Body of pancreas (tissue), 4 donors: ENCODE results near the gene KIAA1191. TPM values are rescaled to one million over a fixed set of nuclear protein-coding genes. Genes with fewer than 3 reads are reported as not detected.

Experiments
- ATAC-seq: fragments of 150-250 bp; one replicate; pipeline ENCODE4 v1.9.1; 2016
- DNase-seq, 4 donors: peaks; one replicate each; pipeline ENCODE4 v3.0.0-alpha.2; 2019
- H3K27ac ChIP-seq, 4 donors: fragments of 200-600 bp; sonication (generic); 1 replicate in 3 of 4; 2 replicates in 1 of 4; pipeline versions ENCODE4 v1.5.1 to v1.6.1; 2016 to 2019; ENCODE audit warnings: mild to moderate bottlenecking in 1 of 4, mixed read lengths in 1 of 4, moderate library complexity in 1 of 4
- H3K27me3 ChIP-seq, 2 donors: fragments of 200-600 bp; sonication (generic); one replicate each; pipeline ENCODE4 v1.6.0; 2016; ENCODE audit warnings: mild to moderate bottlenecking in 1 of 2
- H3K36me3 ChIP-seq, 2 donors: fragments of 200-600 bp; sonication (generic); replicated peaks in 1 of 2; 2 replicates each; pipeline ENCODE4 v1.5.1; 2016; ENCODE audit warnings: low read depth in 2 of 2; ENCODE audit not compliant: insufficient read depth in 1 of 2
- H3K4me1 ChIP-seq: fragments of 200-600 bp; sonication (generic); one replicate; pipeline ENCODE4 v1.6.0; 2016
- H3K4me3 ChIP-seq, 2 donors: fragments of 200-600 bp; sonication (generic); 1 replicate in 1 of 2; 2 replicates in 1 of 2; pipeline ENCODE4 v1.5.1; 2016 to 2019
- H3K9me3 ChIP-seq, 3 donors: fragments of 200-600 bp; sonication (generic); 1 replicate in 2 of 3; 2 replicates in 1 of 3; pipeline ENCODE4 v1.5.1; 2016
- POLR2A ChIP-seq, 3 donors: fragments of 450-650 bp; IDR thresholded peaks; one replicate each; pipeline ENCODE4 v1.6.1; 2016; ENCODE audit warnings: antibody characterized with exemption in 3 of 3, mild to moderate bottlenecking in 2 of 3
- WGBS, 2 donors: methylation state at CpG; one replicate each; pipeline ENCODE4 v1.1.5; 2017; 5-methylcytosine and 5-hydroxymethylcytosine counted together
- intact Hi-C: fragments of 100-400 bp; cut with DNase I; formaldehyde crosslinking; loops from one replicate; pipeline ENCODE4 v1.15.1; 2023
- total RNA-seq, 2 donors: library from RNA; depleted of rRNA; stranded (reverse); fragments of >200 nt; gene quantifications; one replicate each; pipeline ENCODE4 v1.1.0, GENCODE V29; 2016
- TF ChIP-seq, protein P1 (sequence below), 7 experiments: fragments of 450-650 bp in 4 of 7; fragments of 200-600 bp in 3 of 7; sonication (generic) in 3 of 7; IDR thresholded peaks; one replicate each; pipeline ENCODE4 v1.5.1; 2016 to 2019; ENCODE audit warnings: antibody characterized with exemption in 7 of 7

The KIAA1191 gene
- total RNA-seq, 2 donors from 2014 or later: 56.0 to 110 TPM

DNA sequence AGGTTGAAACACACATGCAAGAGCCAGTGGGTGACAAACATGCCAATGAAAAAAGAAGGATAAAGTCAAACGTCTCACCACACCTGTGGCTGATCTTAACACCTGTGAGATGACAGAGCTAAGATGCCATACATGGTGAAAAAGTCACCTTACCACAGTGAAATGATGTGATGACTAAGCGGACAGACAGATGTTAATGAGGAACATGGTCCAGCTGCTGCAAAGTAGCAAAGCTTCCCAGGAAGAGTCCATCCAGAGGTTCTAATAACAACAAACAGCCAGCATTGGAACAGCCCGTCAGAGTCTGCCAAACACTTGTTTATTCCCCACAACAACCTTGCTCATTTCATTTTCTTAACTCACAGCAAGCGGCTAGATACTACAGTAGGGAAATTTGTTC, 1.9 kb downstream of the KIAA1191 start:
- TF ChIP-seq, protein P1, sequence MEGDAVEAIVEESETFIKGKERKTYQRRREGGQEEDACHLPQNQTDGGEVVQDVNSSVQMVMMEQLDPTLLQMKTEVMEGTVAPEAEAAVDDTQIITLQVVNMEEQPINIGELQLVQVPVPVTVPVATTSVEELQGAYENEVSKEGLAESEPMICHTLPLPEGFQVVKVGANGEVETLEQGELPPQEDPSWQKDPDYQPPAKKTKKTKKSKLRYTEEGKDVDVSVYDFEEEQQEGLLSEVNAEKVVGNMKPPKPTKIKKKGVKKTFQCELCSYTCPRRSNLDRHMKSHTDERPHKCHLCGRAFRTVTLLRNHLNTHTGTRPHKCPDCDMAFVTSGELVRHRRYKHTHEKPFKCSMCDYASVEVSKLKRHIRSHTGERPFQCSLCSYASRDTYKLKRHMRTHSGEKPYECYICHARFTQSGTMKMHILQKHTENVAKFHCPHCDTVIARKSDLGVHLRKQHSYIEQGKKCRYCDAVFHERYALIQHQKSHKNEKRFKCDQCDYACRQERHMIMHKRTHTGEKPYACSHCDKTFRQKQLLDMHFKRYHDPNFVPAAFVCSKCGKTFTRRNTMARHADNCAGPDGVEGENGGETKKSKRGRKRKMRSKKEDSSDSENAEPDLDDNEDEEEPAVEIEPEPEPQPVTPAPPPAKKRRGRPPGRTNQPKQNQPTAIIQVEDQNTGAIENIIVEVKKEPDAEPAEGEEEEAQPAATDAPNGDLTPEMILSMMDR (IDR thresholded peaks at IDR 0.05): no peak
- no peak for TF ChIP-seq POLR2A (IDR thresholded peaks at IDR 0.05)
- WGBS, 2 donors: 55 to 69% methylated on average over 4 of the region's 4 CpGs
- intact Hi-C loops: no loop called here
- ATAC-seq (no peak), DNase-seq (no peak)
- H3K27me3 ChIP-seq: no peaks in the 10 kb centered on the region
- H3K9me3 ChIP-seq: no peaks in the 10 kb centered on the region
- H3K4me1 ChIP-seq: peaks cover 16% of the 10 kb centered on the region
- H3K4me3 ChIP-seq: no peak overlapping the region
- no peak overlapping the region for H3K27ac ChIP-seq
- no peaks in the 10 kb centered on the region for H3K36me3 ChIP-seq

DNA sequence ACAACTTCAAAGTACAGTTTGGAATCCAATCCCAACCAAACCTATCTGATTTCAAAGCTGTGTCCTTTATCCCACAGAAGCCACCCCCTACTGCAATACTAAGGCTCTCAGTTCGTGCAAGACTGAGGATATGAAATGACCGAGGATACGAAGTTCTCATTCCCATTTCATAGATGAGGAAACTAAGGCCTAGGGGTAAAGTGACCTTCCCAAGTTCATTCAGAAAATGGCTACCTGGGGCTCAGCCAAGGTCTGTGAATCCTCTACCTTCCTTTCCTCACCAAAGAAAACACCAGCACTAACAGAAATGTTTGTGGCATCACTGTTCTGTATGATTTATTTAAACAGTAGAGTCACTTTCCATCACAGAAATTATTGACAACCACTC, 5.4 kb downstream of the KIAA1191 start:
- 85 to 91% methylated on average over 3 of the region's 3 CpGs for WGBS, 2 donors
- TF ChIP-seq, protein P1 (IDR thresholded peaks at IDR 0.05): no peak
- TF ChIP-seq POLR2A (IDR thresholded peaks at IDR 0.05): no peak
- DNase-seq (no peak), ATAC-seq (no peak)
- H3K4me3 ChIP-seq: no peak overlapping the region
- no peaks in the 10 kb centered on the region for H3K27me3 ChIP-seq
- H3K4me1 ChIP-seq: peaks cover 11% of the 10 kb centered on the region
- intact Hi-C loops: no loop called here
- no peak overlapping the region for H3K27ac ChIP-seq
- no peaks in the 10 kb centered on the region for H3K9me3 ChIP-seq
- no peaks in the 10 kb centered on the region for H3K36me3 ChIP-seq

DNA sequence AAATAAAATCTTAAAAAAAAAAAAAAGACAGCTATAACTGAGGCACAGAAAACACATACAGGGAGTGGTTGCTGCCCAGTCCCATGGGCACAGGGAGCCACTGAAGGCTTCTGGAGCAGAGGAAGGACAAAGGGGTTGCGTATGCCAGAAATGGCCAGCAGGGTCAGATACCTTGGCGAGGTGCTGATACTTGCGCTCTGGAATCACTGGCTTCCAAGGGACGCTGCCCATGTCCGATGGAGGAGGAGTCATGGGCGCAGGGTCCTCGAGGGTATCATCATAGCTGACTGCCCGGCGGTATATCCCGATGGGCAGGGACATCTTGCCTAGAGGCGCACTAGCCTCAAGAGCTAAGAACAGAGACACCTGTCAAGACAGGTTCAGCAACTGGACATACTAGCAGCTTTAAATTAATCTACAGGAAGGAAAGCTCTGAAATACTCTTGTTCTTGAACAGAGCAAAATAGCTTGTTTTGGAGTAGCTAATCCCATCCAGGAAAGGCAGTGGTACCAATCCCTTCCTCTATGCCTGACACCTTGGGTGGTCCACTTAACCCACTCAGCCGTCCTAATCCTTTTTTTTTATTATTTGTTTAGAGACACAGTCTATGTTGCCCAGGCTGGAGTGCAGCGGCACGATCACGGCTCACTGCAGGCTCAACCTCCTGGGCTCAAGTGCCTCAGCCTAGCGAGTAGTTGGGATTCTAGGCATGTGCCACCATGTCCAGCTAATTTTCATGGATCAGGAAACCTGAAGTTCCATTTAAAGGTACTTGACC, 6.0 kb downstream of the KIAA1191 start:
- H3K27ac ChIP-seq: no peak overlapping the region
- H3K27me3 ChIP-seq: no peaks in the 10 kb centered on the region
- TF ChIP-seq, protein P1 (IDR thresholded peaks at IDR 0.05): no peak
- no peak for TF ChIP-seq POLR2A (IDR thresholded peaks at IDR 0.05)
- H3K9me3 ChIP-seq: no peaks in the 10 kb centered on the region
- no peak for ATAC-seq
- H3K4me3 ChIP-seq: no peak overlapping the region
- peaks cover 0 to 2% of the 10 kb centered on the region in 2 donors for H3K36me3 ChIP-seq
- H3K4me1 ChIP-seq: peaks cover 11% of the 10 kb centered on the region
- WGBS, 2 donors: 89 to 91% methylated on average over 16 of the region's 16 CpGs
- DNase-seq: no peak
- intact Hi-C loops: no loop called here

DNA sequence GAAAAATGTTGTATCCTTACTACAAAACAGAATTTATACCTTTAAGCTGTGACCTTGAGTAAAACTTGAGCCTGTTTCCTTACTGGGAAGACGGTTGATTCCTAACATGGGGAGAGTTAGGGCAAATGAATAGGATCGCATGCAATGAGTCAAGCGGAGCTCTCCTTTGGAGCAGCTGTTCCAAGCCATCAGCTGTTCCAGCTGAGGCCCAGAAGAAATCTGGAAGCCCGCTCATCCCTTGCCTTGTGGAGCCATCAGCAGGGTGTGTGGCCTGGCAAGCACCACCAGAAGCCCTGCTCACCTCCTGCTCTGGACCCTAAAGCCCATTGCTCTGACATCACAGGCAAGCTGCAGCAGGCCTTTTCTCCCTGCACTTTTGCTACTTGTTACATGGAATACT, 8.0 kb downstream of the KIAA1191 start:
- WGBS, 2 donors: 86 to 93% methylated on average over 4 of the region's 4 CpGs
- TF ChIP-seq POLR2A (IDR thresholded peaks at IDR 0.05): no peak
- TF ChIP-seq, protein P1 (IDR thresholded peaks at IDR 0.05): no peak
- intact Hi-C loops: no loop called here
- H3K36me3 ChIP-seq: peaks cover 3 to 18% of the 10 kb centered on the region in 2 donors
- H3K4me1 ChIP-seq: peaks cover 6% of the 10 kb centered on the region
- H3K27ac ChIP-seq: no peak overlapping the region
- no peak overlapping the region for H3K4me3 ChIP-seq
- DNase-seq: no peak
- H3K9me3 ChIP-seq: no peaks in the 10 kb centered on the region
- no peak for ATAC-seq
- H3K27me3 ChIP-seq: no peaks in the 10 kb centered on the region
